Activated B cell treated with CpG ODN at 0.5 μM for 24 hours (primary cell): ENCODE results near the gene RUSC1. TPM values are rescaled to one million over a fixed set of nuclear protein-coding genes. Genes with fewer than 3 reads are reported as not detected.

Experiments used
- ATAC-seq: fragments of 200-7000 bp; cut with Tn5 transposase; one replicate; pipeline ENCODE4 v1.10.0; 2021; ENCODE audit warnings: low read depth, mild to moderate bottlenecking, moderate library complexity
- CTCF ChIA-PET: fragments of 350-600 bp; sonication (Branson Sonifier 250); formaldehyde crosslinking; loops from one replicate; lab custom pipeline; 2021; ENCODE audit warnings: antibody characterized with exemption; lab: Charles Lee
- POLR2A ChIA-PET: fragments of 350-600 bp; sonication (Branson Sonifier 250); formaldehyde crosslinking; loops from one replicate; lab custom pipeline; 2021; ENCODE audit warnings: antibody characterized with exemption; lab: Charles Lee
- DNase-seq: peaks from one replicate; pipeline ENCODE4 v3.0.0; 2022
- H3K27ac Mint-ChIP-seq: one replicate; pipeline ENCODE4 v1.8.0; 2020; ENCODE audit warnings: mixed read lengths
- H3K27me3 Mint-ChIP-seq: one replicate; pipeline ENCODE4 v1.8.0; 2021; ENCODE audit warnings: mixed read lengths
- H3K36me3 Mint-ChIP-seq: one replicate; pipeline ENCODE4 v1.8.0; 2021; ENCODE audit warnings: low read depth, mixed read lengths
- H3K4me1 Mint-ChIP-seq: one replicate; pipeline ENCODE4 v1.8.0; 2021; ENCODE audit warnings: mixed read lengths
- H3K4me3 Mint-ChIP-seq: one replicate; pipeline ENCODE4 v1.8.0; 2020; ENCODE audit warnings: mild to moderate bottlenecking, mixed read lengths
- H3K9me3 Mint-ChIP-seq: one replicate; pipeline ENCODE4 v1.8.0; 2020; ENCODE audit warnings: mixed read lengths
- CTCF ChIP-seq: fragments of 200-600 bp; IDR thresholded peaks from one replicate; pipeline ENCODE4 v1.8.0; 2022; ENCODE audit warnings: antibody characterized with exemption, mild to moderate bottlenecking
- intact Hi-C: fragments of 100-400 bp; cut with micrococcal nuclease; formaldehyde crosslinking; loops from one replicate; pipeline ENCODE4 v1.15.1; 2024
- total RNA-seq: library from RNA; stranded (reverse); gene quantifications from 2 replicates; pipeline ENCODE4 v1.2.3, GENCODE V29; 2022

RUSC1 gene
- total RNA-seq, result 15.0 TPM in 2 replicates

GRCh38 chr1:155320661-155321617 is at the start of gene RUSC1:
RUSC1 (plus strand) TSS chr1:155320894; CDS start chr1:155321774, 880 bp downstream.
- ChIA-PET CTCF (interaction anchor here (1.5 to 5.9 kb wide), 3 partner anchors 13 to 114 kb away, joined by 4 to 79 read pairs (median 6); partner anchors contain the start of genes FDPS and THBS3), POLR2A (interaction anchor here (0.7 to 3.4 kb wide), 7 partner anchors 10 to 70 kb away, joined by 3 to 12 read pairs (median 5); partner anchors contain the start of genes CLK2, ENTREP3, FDPS and SCAMP3)
- Mint-ChIP-seq H3K4me3 (peak within 1 kb of the TSS; percentile 74), H3K9me3 (no peaks in the 10 kb centered on the region), H3K27ac (peak within 1 kb of the TSS; percentile 53), H3K4me1 (peaks cover 36% of the 10 kb centered on the region), H3K36me3 (peaks cover 31% of the 10 kb centered on the region), H3K27me3 (no peaks in the 10 kb centered on the region)
- ATAC-seq (peak; percentile 48), DNase-seq (peak; percentile 70)
- intact Hi-C loops, result loop anchor here (5.0 kb wide), 2 partner anchors 129 to 234 kb away; no protein-coding TSS in a partner anchor
- no peak for TF ChIP-seq CTCF

GRCh38 chr1:155272466-155273342 is 48.0 kb upstream of the RUSC1 start:
- TF ChIP-seq CTCF, result no peak
- no peaks in the 10 kb centered on the region for H3K9me3 Mint-ChIP-seq
- peaks cover 43% of the 10 kb centered on the region for H3K4me1 Mint-ChIP-seq
- ChIA-PET CTCF (interaction anchor here (0.7 to 4.3 kb wide), 4 partner anchors 9 to 51 kb away, joined by 3 to 21 read pairs (median 10); partner anchors contain the start of gene FDPS), POLR2A (interaction anchor here (0.6 to 2.4 kb wide), 33 partner anchors 10 to 958 kb away, joined by 3 to 52 read pairs (median 5); partner anchors contain the start of genes CKS1B, ENTREP3, FDPS and MTX1)
- H3K27me3 Mint-ChIP-seq, result no peaks in the 10 kb centered on the region
- intact Hi-C loops, result loop anchor here (1.0 to 10.0 kb wide), 6 partner anchors 10 to 292 kb away; partner anchors contain the start of genes ASH1L, ENTREP3, FDPS and SCAMP3
- peaks cover 44% of the 10 kb centered on the region for H3K36me3 Mint-ChIP-seq
- DNase-seq, result no peak
- peak overlapping the region; percentile 91 for H3K27ac Mint-ChIP-seq
- ATAC-seq, result peak; percentile 26
- H3K4me3 Mint-ChIP-seq, result peak overlapping the region; percentile 94

- Mint-ChIP-seq H3K4me1 (peaks cover 49% of the 10 kb centered on the region), H3K27ac (peak within 1 kb of the TSS; percentile 91), H3K27me3 (no peaks in the 10 kb centered on the region), H3K9me3 (no peaks in the 10 kb centered on the region), H3K36me3 (peaks cover 35% of the 10 kb centered on the region), H3K4me3 (peak within 1 kb of the TSS; percentile 94)
- TF ChIP-seq CTCF, result no peak
- DNase-seq, result peak; percentile 96
- ChIA-PET POLR2A (interaction anchor here (0.6 to 2.4 kb wide), 33 partner anchors 10 to 634 kb away, joined by 3 to 52 read pairs (median 5); partner anchors contain the start of genes CKS1B, ENTREP3, FDPS and MTX1), CTCF (interaction anchor here (0.7 to 4.3 kb wide), 4 partner anchors 10 to 50 kb away, joined by 3 to 21 read pairs (median 10); partner anchors contain the start of gene FDPS)
- intact Hi-C loops, result loop anchor here (1.0 to 10.0 kb wide), 6 partner anchors 11 to 291 kb away; partner anchors contain the start of genes ASH1L, ENTREP3, FDPS and SCAMP3
- peak; percentile 79 for ATAC-seq
Observed at GRCh38 chr1:155273343-155274245, 47.1 kb upstream of the RUSC1 start, which contains the start of gene CLK2. CLK2 (minus strand) TSS chr1:155273504; CDS start chr1:155270977, 2,527 bp downstream.
